Hepatocyte (in vitro differentiated cells): ENCODE measurements around the gene ANKS1B. TPM values are rescaled to one million over a fixed set of nuclear protein-coding genes. Genes with fewer than 3 reads are reported as not detected.
"Not testable (repeated sequence)": the region's sequence is repeated elsewhere in the genome, so short reads cannot be mapped to it uniquely, and the experiment has no call there.

Source experiments
- DNase-seq: peaks from one replicate; pipeline ENCODE4 v3.0.0-alpha.2; 2016; ENCODE audit warnings: low spot score
- H2AFZ ChIP-seq: fragments of 200-600 bp; sonication (generic); 2 replicates; pipeline ENCODE4 v1.6.0; 2016; ENCODE audit warnings: antibody characterized with exemption, mild to moderate bottlenecking
- H3K27ac ChIP-seq: fragments of 200-600 bp; sonication (generic); 2 replicates; pipeline ENCODE4 v1.5.1; 2016; ENCODE audit warnings: mild to moderate bottlenecking
- H3K27me3 ChIP-seq: fragments of 200-600 bp; sonication (generic); 2 replicates; pipeline ENCODE4 v1.6.1; 2016
- H3K36me3 ChIP-seq: fragments of 200-600 bp; sonication (generic); replicated peaks from 2 replicates; pipeline ENCODE4 v1.5.1; 2016; ENCODE audit warnings: low read depth; ENCODE audit not compliant: insufficient read depth
- H3K4me1 ChIP-seq: fragments of 200-600 bp; sonication (generic); 2 replicates; pipeline ENCODE4 v1.5.1; 2016; ENCODE audit warnings: mild to moderate bottlenecking, moderate library complexity; ENCODE audit not compliant: insufficient read depth
- H3K4me2 ChIP-seq: fragments of 200-600 bp; sonication (generic); 2 replicates; pipeline ENCODE4 v1.6.0; 2016
- H3K4me3 ChIP-seq: fragments of 200-600 bp; sonication (generic); 2 replicates; pipeline ENCODE4 v1.5.1; 2016; ENCODE audit warnings: mild to moderate bottlenecking
- H3K79me2 ChIP-seq: fragments of 200-600 bp; sonication (generic); 2 replicates; pipeline ENCODE4 v1.6.0; 2017; ENCODE audit warnings: mild to moderate bottlenecking
- H3K9me2 ChIP-seq: fragments of 200-600 bp; sonication (generic); replicated peaks from 2 replicates; pipeline ENCODE4 v1.6.0; 2017; ENCODE audit warnings: mild to moderate bottlenecking; ENCODE audit not compliant: insufficient read depth
- H3K9me3 ChIP-seq: fragments of 200-600 bp; sonication (generic); 2 replicates; pipeline ENCODE4 v1.5.1; 2016; ENCODE audit warnings: low read depth, mild to moderate bottlenecking
- H4K20me1 ChIP-seq: fragments of 200-600 bp; sonication (generic); 2 replicates; pipeline ENCODE4 v1.6.0; 2016; ENCODE audit warnings: mild to moderate bottlenecking; ENCODE audit not compliant: insufficient read depth, poor library complexity, severe bottlenecking
- CTCF ChIP-seq: fragments of 200-600 bp; sonication (generic); IDR thresholded peaks from 2 replicates; pipeline ENCODE4 v1.5.1; 2016; ENCODE audit warnings: antibody characterized with exemption, mild to moderate bottlenecking; ENCODE audit not compliant: poor library complexity
- EZH2 ChIP-seq: fragments of 200-600 bp; sonication (generic); IDR thresholded peaks from 2 replicates; pipeline ENCODE4 v1.6.1; 2016; ENCODE audit warnings: antibody characterized with exemption, mild to moderate bottlenecking, borderline replicate concordance
- EZH2phosphoT487 ChIP-seq: fragments of 200-600 bp; sonication (generic); IDR thresholded peaks from one replicate; pipeline ENCODE4 v1.6.1; 2018; ENCODE audit warnings: antibody characterized with exemption, mild to moderate bottlenecking, low read depth, moderate library complexity; ENCODE audit not compliant: unreplicated experiment, severe bottlenecking
- WGBS: methylation state at CpG from one replicate; pipeline ENCODE4 v1.1.6; 2016; ENCODE audit warnings: low lambda C conversion rate; ENCODE audit errors: missing lambda C conversion rate; 5-methylcytosine and 5-hydroxymethylcytosine counted together
- polyA plus RNA-seq: library from polyadenylated mRNA; unstranded; fragments of >200 nt; fragmentation: Nextera tagmentation; extraction: Ambion mirVana; gene quantifications from 2 replicates; pipeline ENCODE4 v1.2.1, GENCODE V29; 2016
- total RNA-seq: library from RNA; depleted of rRNA; stranded (reverse); fragments of >200 nt; gene quantifications from 2 replicates; pipeline ENCODE4 v1.2.3, GENCODE V29; 2014

The ANKS1B gene
- total and polyA plus RNA-seq, 2 experiments from 2014 or later = 1.6 to 2.2 TPM

GRCh38 chr12:99722690-99723486 lies 261.8 kb downstream of the ANKS1B start:
- Histone ChIP-seq H3K4me3 (no peak overlapping the region), H3K79me2 (no peaks in the 10 kb centered on the region), H3K4me2 (no peak overlapping the region), H3K9me3 (no peaks in the 10 kb centered on the region), H4K20me1 (no peaks in the 10 kb centered on the region), H3K4me1 (no peaks in the 10 kb centered on the region), H2AFZ (no peak overlapping the region), H3K27me3 (no peaks in the 10 kb centered on the region), H3K27ac (no peak overlapping the region), H3K36me3 (no peaks in the 10 kb centered on the region), H3K9me2 (no peaks in the 10 kb centered on the region)
- 50% methylated on average over 9 of the region's 9 CpGs for WGBS
- TF ChIP-seq CTCF = no peak
- no peak for TF ChIP-seq EZH2phosphoT487
- TF ChIP-seq EZH2 = no peak
- DNase-seq = no peak

- H3K9me3 ChIP-seq = no peaks in the 10 kb centered on the region
- no peak for DNase-seq
- H2AFZ ChIP-seq = no peak overlapping the region
- H4K20me1 ChIP-seq = no peaks in the 10 kb centered on the region
- 51% methylated on average over 2 of the region's 2 CpGs for WGBS
- H3K4me3 ChIP-seq = no peak overlapping the region
- H3K79me2 ChIP-seq = no peaks in the 10 kb centered on the region
- H3K27ac ChIP-seq = no peak overlapping the region
- no peak for TF ChIP-seq EZH2
- no peak for TF ChIP-seq EZH2phosphoT487
- TF ChIP-seq CTCF = no peak
- H3K36me3 ChIP-seq = no peaks in the 10 kb centered on the region
- H3K4me2 ChIP-seq = no peak overlapping the region
- H3K27me3 ChIP-seq = no peaks in the 10 kb centered on the region
- H3K9me2 ChIP-seq = no peaks in the 10 kb centered on the region
- no peaks in the 10 kb centered on the region for H3K4me1 ChIP-seq
Observed at GRCh38 chr12:99721715-99722275, 262.9 kb downstream of the ANKS1B start.

GRCh38 chr12:99720083-99720465 lies 264.7 kb downstream of the ANKS1B start:
- not testable (repeated sequence) for H3K36me3 ChIP-seq, H3K9me3 ChIP-seq, H3K27ac ChIP-seq, H2AFZ ChIP-seq, DNase-seq, H3K4me2 ChIP-seq, H3K4me3 ChIP-seq, H4K20me1 ChIP-seq, H3K27me3 ChIP-seq, H3K9me2 ChIP-seq, H3K79me2 ChIP-seq, H3K4me1 ChIP-seq
- WGBS = 81% methylated on average over 4 of the region's 4 CpGs

DNA sequence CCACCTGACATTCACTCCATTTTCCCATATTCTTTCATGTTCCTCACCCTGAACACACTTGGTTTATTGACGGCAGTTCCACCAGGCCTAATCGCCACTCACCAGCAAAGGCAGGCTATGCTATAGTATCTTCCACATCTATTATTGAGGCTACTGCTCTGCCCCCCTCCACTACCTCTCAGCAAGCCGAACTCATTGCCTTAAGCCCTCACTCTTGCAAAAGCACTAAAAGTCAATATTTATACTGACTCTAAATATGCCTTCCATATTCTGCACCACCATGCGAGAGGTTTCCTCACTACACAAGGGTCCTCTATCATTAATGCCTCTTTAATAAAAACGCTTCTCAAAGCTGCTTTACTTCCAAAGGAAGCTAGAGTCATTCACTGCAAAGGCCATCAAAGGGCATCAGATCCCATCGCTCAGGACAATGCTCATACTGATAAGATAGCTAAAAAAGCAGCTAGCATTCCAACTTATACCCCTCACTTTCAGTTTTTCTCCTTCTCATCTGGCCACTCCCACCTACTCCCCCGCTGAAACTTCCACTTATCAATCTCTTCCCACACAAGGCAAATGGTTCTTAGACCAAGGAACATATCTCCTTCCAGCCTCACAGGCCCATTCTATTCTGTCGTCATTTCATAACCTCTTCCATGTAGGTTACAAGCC lies 265.2 kb downstream of the ANKS1B start:
- H3K4me1 ChIP-seq, H3K9me3 ChIP-seq, H4K20me1 ChIP-seq, H3K36me3 ChIP-seq, H3K9me2 ChIP-seq, H3K4me3 ChIP-seq, DNase-seq, H3K4me2 ChIP-seq, H3K27ac ChIP-seq, H2AFZ ChIP-seq, H3K79me2 ChIP-seq, H3K27me3 ChIP-seq: not testable (repeated sequence)
- WGBS = 68% methylated on average over 8 of the region's 8 CpGs

- not testable (repeated sequence) for H3K36me3 ChIP-seq, H3K79me2 ChIP-seq, H3K4me1 ChIP-seq, H3K9me2 ChIP-seq, H3K27me3 ChIP-seq, H3K4me3 ChIP-seq, H3K9me3 ChIP-seq, H3K27ac ChIP-seq, H4K20me1 ChIP-seq, H2AFZ ChIP-seq, H3K4me2 ChIP-seq, DNase-seq
- 84% methylated on average over 14 of the region's 16 CpGs for WGBS
Observed at GRCh38 chr12:99715841-99716510, 268.8 kb downstream of the ANKS1B start.

GRCh38 chr12:99714921-99715320 lies 269.8 kb downstream of the ANKS1B start:
- H3K27ac ChIP-seq, H3K4me2 ChIP-seq, H3K36me3 ChIP-seq, DNase-seq, H3K9me2 ChIP-seq, H2AFZ ChIP-seq, H4K20me1 ChIP-seq, H3K9me3 ChIP-seq, H3K79me2 ChIP-seq, H3K4me1 ChIP-seq, H3K27me3 ChIP-seq, H3K4me3 ChIP-seq: not testable (repeated sequence)
- 87% methylated on average over 4 of the region's 4 CpGs for WGBS
